Stomach (tissue), 4 donors: ENCODE results near the gene PRPS1.

ENCODE experiments used
- EP300 ChIP-seq: sonication (generic); formaldehyde crosslinking; IDR thresholded peaks from one replicate; pipeline ENCODE4 v1.6.1; 2017; ENCODE audit warnings: antibody characterized with exemption
- POLR2A ChIP-seq, 4 donors: fragments of 450-650 bp; IDR thresholded peaks; one replicate each; pipeline ENCODE4 v1.6.1; 2016; ENCODE audit warnings: antibody characterized with exemption in 4 of 4, control low read depth in 2 of 4, mild to moderate bottlenecking in 1 of 4, moderate library complexity in 1 of 4
- TF ChIP-seq, protein P1 (sequence below), 7 experiments: fragments of 450-650 bp in 4 of 7; fragments of 200-600 bp in 3 of 7; sonication (generic) in 3 of 7; IDR thresholded peaks; one replicate each; pipeline ENCODE4 v1.5.1; 2016 to 2019; ENCODE audit warnings: antibody characterized with exemption in 7 of 7, control low read depth in 2 of 7, mild to moderate bottlenecking in 1 of 7

DNA sequence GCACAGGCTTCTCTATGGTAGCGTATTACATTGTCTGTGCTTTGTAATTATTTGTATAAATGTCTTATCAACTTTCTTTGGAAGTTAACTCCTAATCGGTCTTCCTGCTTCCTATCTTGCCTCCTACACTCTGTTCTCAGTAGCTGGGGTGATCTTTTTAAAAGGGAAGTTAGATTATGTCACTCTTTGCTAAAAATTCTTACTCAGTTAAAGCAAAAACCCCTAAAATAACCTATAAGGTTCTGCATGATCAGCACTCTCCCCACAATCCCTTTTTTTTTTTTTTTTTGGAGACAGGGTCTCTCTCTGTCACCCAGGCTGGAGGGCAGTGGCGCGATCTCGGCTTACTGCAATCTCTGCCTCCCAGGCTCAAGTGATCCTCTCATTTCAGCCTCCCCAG is 2.6 kb upstream of the PRPS1 start:
- TF ChIP-seq, protein P1, sequence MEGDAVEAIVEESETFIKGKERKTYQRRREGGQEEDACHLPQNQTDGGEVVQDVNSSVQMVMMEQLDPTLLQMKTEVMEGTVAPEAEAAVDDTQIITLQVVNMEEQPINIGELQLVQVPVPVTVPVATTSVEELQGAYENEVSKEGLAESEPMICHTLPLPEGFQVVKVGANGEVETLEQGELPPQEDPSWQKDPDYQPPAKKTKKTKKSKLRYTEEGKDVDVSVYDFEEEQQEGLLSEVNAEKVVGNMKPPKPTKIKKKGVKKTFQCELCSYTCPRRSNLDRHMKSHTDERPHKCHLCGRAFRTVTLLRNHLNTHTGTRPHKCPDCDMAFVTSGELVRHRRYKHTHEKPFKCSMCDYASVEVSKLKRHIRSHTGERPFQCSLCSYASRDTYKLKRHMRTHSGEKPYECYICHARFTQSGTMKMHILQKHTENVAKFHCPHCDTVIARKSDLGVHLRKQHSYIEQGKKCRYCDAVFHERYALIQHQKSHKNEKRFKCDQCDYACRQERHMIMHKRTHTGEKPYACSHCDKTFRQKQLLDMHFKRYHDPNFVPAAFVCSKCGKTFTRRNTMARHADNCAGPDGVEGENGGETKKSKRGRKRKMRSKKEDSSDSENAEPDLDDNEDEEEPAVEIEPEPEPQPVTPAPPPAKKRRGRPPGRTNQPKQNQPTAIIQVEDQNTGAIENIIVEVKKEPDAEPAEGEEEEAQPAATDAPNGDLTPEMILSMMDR (IDR thresholded peaks at IDR 0.05) = no peak
- no peak for TF ChIP-seq EP300
- no peak for TF ChIP-seq POLR2A (IDR thresholded peaks at IDR 0.05)
